T-helper 2 cell treated with Interferon-gamma antibody and Interleukin-4, amounts not matched to agents 5 μg/mL and 100 μg/mL, for 36 hours (primary cell): ENCODE measurements around the gene SPEM2.

Source experiments
- DNase-seq: peaks from one replicate; pipeline ENCODE4 v3.0.0; 2021; ENCODE audit warnings: low spot score
- H3K27ac Mint-ChIP-seq: one replicate; pipeline ENCODE4 v1.8.0; 2021; ENCODE audit warnings: mild to moderate bottlenecking, mixed read lengths
- H3K27me3 Mint-ChIP-seq: one replicate; pipeline ENCODE4 v1.8.0; 2021; ENCODE audit warnings: low read depth, mixed read lengths
- H3K36me3 Mint-ChIP-seq: one replicate; pipeline ENCODE4 v1.8.0; 2021; ENCODE audit warnings: low read depth, mixed read lengths
- H3K4me1 Mint-ChIP-seq: one replicate; pipeline ENCODE4 v1.8.0; 2021; ENCODE audit warnings: low read depth, mixed read lengths
- H3K4me3 Mint-ChIP-seq: one replicate; pipeline ENCODE4 v1.8.0; 2022; ENCODE audit warnings: mild to moderate bottlenecking, moderate library complexity, mixed read lengths
- H3K9me3 Mint-ChIP-seq: one replicate; pipeline ENCODE4 v1.8.0; 2021; ENCODE audit warnings: mixed read lengths

Gene SPEM2

DNA sequence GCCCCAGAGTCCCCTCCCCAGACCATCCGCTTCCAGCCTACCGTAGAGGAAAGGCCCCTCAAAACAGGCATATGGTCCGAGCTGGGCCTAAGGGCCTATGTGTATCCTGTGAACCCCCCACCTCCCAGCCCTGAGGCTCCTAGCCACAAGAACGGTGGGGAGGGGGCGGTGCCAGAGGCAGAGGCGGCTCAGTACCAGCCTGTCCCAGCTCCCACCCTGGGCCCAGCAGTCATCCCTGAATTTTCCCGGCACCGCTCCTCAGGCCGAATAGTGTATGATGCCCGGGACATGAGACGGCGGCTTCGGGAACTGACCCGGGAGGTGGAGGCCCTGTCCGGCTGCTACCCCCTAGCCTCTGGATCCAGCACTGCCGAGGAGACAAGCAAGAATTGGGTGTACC, 4.2 kb upstream of the SPEM2 start:
- DNase-seq = no peak
- Mint-ChIP-seq H3K9me3 (no peaks in the 10 kb centered on the region), H3K4me1 (no peaks in the 10 kb centered on the region), H3K36me3 (no peaks in the 10 kb centered on the region), H3K27ac (no peak overlapping the region), H3K27me3 (no peaks in the 10 kb centered on the region), H3K4me3 (no peak overlapping the region)

DNA sequence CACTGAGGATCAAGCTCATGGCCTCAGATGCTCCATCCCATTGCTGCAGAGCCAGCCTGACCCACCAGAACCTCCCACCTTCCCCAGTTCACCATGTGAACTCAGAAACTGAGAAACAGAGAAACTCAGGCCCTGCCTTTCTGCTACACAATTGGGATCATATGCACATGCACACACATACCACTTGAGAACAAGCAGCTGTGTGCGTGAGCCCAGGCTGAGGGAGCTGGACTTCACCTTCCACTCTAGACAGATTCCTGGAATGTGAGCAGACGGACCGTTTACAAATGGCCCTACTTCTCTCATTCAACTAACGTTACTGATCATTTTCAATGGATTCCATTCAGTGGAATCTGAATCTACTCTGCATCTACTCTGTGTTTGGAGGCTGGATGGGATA, 1.7 kb upstream of the SPEM2 start:
- no peaks in the 10 kb centered on the region for H3K27me3 Mint-ChIP-seq
- H3K9me3 Mint-ChIP-seq = no peaks in the 10 kb centered on the region
- H3K36me3 Mint-ChIP-seq = no peaks in the 10 kb centered on the region
- DNase-seq = no peak
- no peak overlapping the region for H3K27ac Mint-ChIP-seq
- no peaks in the 10 kb centered on the region for H3K4me1 Mint-ChIP-seq
- H3K4me3 Mint-ChIP-seq = no peak overlapping the region

DNA sequence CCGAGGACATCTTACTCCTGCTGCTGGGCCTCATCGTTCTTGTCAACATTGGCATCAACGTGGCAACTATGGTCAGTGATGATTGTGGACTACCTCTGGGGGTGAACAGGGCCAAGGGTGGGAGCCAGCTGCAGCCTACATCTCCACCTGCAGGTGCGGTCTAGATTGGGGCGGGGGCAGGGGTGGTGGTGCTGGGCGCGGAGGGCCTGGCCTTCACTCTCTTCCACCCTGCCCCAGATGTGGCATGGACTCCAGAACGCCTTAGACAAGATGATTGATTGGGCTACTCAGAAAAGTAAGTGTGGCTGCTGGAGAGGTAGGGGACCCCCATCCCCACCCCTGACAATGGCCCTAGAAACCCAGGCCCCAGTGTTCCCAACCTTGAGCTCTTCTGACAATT, 340 bp downstream of the SPEM2 start:
- Mint-ChIP-seq H3K9me3 (no peaks in the 10 kb centered on the region), H3K36me3 (no peaks in the 10 kb centered on the region), H3K27me3 (no peaks in the 10 kb centered on the region), H3K4me1 (no peaks in the 10 kb centered on the region), H3K27ac (no peak overlapping the region), H3K4me3 (no peak overlapping the region)
- no peak for DNase-seq

DNA sequence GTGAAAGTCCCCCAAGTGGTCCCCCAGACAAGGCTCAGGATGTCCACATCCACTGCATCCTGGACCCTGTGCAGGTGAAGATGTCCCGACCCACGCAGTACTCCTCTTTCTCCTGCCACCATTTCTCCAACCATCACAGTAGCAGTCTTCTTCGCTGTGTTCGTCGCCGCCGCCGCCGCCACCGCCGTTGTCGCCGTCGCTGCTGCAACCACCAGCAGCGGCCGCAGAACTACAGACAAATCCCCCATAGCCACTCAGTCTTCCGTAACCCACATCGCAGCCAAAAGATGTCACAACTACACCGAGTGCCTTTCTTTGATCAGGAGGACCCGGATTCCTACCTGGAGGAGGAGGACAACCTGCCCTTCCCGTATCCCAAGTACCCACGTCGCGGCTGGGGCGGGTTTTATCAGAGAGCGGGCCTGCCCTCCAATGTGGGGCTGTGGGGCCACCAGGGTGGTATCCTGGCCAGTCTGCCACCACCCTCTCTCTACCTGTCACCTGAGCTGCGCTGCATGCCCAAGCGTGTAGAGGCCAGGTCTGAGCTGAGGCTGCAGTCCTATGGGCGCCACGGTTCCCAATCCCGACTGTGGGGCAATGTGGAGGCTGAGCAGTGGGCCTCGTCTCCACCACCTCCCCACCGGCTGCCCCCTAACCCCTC, 917 bp downstream of the SPEM2 start:
- Mint-ChIP-seq H3K4me1 (no peaks in the 10 kb centered on the region), H3K4me3 (no peak overlapping the region), H3K9me3 (no peaks in the 10 kb centered on the region), H3K27me3 (no peaks in the 10 kb centered on the region), H3K36me3 (no peaks in the 10 kb centered on the region), H3K27ac (no peak overlapping the region)
- no peak for DNase-seq

DNA sequence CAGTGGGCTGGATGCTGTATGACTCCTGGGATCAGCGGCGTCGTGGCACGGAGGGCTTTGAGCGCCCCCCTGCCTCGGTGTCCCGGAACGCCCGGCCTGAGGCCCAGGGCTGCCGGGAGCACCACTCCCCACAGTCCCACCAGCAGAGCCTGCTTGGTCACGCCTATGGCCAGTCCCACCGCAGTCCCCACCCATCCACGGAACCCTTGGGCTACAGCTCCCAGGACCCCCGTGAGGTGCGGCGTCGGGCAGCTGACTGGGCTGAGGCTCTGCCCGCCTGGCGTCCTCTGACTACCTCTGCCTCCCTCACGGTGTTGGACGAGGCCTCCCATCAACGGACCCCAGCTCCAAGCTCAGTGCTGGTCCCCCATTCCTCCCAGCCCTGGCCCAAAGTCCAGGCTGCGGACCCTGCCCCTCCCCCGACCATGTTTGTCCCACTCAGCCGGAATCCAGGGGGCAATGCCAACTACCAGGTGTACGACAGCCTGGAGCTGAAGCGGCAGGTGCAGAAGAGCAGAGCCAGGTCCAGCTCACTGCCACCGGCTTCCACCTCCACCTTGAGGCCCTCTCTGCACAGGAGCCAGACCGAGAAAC, 1.6 kb downstream of the SPEM2 start:
- Mint-ChIP-seq H3K36me3 (no peaks in the 10 kb centered on the region), H3K4me3 (no peak overlapping the region), H3K9me3 (no peaks in the 10 kb centered on the region), H3K4me1 (no peaks in the 10 kb centered on the region), H3K27ac (no peak overlapping the region), H3K27me3 (no peaks in the 10 kb centered on the region)
- no peak for DNase-seq

DNA sequence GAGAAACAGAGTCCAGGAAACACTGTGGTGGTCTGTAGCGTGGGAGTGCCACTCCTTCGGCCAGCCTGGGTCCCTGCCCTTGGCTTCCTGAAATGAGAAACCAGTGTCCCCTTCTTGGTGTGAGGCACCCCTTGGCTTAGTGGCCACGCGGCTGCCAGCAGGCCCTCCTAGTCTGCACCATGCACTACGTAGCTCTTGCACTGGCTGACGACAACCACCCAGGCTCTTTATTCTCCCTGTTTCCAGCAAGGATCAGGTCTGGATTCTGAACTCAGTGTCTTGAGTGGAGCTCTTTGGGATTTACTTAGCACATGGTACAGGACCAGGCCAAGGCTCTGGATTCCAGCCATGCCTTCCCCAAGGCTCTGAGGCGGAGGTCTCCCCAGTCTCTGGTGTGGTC, 2.1 kb downstream of the SPEM2 start:
- H3K36me3 Mint-ChIP-seq = no peaks in the 10 kb centered on the region
- H3K4me3 Mint-ChIP-seq = no peak overlapping the region
- no peaks in the 10 kb centered on the region for H3K9me3 Mint-ChIP-seq
- no peaks in the 10 kb centered on the region for H3K27me3 Mint-ChIP-seq
- H3K27ac Mint-ChIP-seq = no peak overlapping the region
- no peak for DNase-seq
- H3K4me1 Mint-ChIP-seq = no peaks in the 10 kb centered on the region

DNA sequence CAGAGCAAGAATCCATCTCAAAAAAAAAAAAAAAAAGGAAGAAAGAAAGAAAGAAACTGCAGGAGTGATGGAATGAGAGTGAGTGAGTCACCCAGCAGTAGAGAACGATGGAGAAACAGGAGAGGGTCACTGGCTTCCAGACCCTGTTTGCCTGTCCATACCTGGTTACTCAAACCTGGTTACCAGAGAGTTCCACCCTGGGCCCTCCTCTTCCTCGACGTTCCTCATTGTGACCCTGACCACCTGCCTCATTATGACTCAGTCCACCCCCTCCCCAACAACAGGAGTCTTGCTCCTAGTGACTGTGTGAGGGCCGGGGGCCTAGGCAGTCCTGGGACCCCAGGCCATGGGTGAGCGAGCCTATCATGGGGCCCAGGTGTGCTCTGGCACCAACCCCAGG, 3.1 kb downstream of the SPEM2 start, which contains the start of gene SPEM3:
Gene SPEM3 (plus strand): TSS at position 301 of the 400 bp plus-strand sequence. CDS start 46 bp downstream, at position 347.
- Mint-ChIP-seq H3K36me3 (no peaks in the 10 kb centered on the region), H3K4me1 (no peaks in the 10 kb centered on the region), H3K9me3 (no peaks in the 10 kb centered on the region), H3K4me3 (no peak within 1 kb of the TSS), H3K27me3 (no peaks in the 10 kb centered on the region), H3K27ac (no peak within 1 kb of the TSS)
- no peak for DNase-seq

DNA sequence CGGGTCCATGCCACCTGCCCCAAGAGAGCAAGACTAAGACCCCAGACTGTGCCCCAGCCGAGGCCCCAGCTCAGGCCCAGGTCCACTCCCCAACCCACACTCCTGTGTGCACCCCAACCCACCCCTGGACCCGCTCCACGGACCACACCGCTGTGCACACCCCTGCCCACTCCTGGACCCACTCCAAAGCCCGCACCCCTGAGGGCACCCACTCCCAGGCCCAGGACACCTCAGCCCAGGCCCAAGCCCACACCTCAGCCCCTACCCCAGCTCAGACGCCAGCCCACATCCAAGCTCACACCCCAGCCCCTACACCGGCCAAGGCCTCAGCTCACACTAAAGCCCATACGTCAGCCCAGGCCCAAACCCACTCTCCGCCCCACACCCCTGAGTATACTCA, 4.3 kb downstream of the SPEM2 start:
- DNase-seq = no peak
- Mint-ChIP-seq H3K4me3 (no peak overlapping the region), H3K9me3 (no peaks in the 10 kb centered on the region), H3K36me3 (no peaks in the 10 kb centered on the region), H3K27me3 (no peaks in the 10 kb centered on the region), H3K27ac (no peak overlapping the region), H3K4me1 (no peaks in the 10 kb centered on the region)

DNA sequence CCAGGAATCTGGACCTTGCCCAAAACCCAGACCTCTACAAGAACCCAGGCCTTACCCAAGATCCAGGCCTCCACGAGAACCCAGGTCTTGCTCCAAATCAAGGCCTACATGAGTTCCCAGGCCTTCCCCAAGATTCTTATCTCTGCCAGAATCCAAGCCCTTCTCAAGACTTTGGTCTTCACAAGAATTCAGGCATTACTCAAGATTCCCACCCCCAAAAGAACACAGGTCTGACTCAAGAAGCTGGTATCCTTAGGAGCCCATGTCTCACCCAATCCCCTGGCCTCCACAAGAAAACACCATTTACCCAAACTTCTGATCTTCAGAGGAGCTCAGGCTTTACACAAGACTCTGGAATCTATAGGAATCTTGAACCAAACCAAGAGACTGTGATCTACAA, 5.8 kb downstream of the SPEM2 start:
- no peak overlapping the region for H3K27ac Mint-ChIP-seq

DNA sequence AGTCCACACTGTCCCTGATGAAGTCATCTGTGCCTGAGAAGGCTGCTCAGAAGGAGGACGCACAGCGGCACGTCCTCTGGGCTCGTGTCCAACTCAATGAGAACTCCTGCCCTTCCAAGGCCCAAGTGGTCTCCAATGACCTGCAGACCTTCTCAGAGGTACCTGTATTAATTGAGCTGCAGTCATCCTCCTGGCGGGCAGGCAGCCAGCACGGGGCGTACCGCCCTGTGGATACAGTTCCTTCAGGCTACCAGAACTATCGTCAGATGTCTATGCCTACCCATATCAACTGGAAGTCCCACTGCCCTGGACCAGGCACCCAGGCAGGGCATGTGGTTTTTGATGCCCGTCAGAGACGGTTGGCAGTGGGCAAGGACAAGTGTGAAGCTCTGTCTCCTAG, 6.9 kb downstream of the SPEM2 start:
- H3K9me3 Mint-ChIP-seq = no peaks in the 10 kb centered on the region
- H3K4me3 Mint-ChIP-seq = no peak overlapping the region
- H3K27me3 Mint-ChIP-seq = no peaks in the 10 kb centered on the region
- no peak for DNase-seq
- H3K4me1 Mint-ChIP-seq = peaks cover 5% of the 10 kb centered on the region
- peaks cover 2% of the 10 kb centered on the region for H3K36me3 Mint-ChIP-seq
- H3K27ac Mint-ChIP-seq = no peak overlapping the region

More for the DNA sequence above, 5.8 kb downstream of the SPEM2 start:
- no peak for DNase-seq
- Mint-ChIP-seq H3K4me3 (no peak overlapping the region), H3K4me1 (peaks cover under 1% of the 10 kb centered on the region), H3K27me3 (no peaks in the 10 kb centered on the region), H3K36me3 (no peaks in the 10 kb centered on the region), H3K9me3 (no peaks in the 10 kb centered on the region)

DNA sequence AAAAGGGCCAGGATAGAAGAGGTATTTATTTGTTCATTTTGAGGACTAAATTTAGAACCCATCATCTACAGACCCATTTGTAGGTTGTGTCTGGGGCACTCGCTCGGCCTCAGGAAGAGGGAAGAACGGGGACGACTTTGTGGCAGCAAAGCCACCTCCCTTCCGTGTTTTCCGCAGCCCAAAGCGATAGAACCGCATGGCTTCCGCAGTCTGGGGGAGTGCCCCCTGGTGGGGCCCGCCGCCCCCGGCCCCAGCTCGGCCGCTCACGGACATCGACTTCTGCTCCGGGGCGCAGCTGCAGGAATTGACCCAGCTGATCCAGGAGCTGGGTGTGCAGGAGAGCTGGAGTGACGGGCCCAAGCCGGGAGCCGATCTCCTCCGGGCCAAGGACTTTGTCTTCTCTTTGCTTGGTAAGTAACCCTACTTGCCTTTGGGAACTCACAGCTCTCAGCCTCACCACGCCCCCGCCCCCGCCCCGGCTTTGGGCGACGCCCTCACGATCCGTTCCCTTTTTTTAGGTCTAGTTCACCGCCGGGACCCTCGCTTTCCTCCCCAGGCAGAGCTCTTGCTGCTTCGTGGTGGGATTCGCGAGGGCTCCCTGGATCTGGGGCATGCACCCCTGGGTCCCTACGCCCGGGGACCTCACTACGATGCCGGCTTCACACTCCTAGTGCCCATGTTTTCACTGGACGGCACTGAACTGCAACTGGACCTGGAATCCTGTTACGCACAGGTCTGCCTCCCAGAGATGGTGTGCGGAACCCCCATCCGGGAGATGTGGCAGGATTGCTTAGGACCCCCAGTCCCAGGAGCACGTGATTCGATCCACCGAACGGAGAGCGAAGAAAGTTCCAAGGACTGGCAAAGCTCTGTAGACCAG, 10.5 kb downstream of the SPEM2 start:
- H3K27ac Mint-ChIP-seq = peak overlapping the region; percentile 96
- H3K36me3 Mint-ChIP-seq = peaks cover 15% of the 10 kb centered on the region
- DNase-seq = peak; percentile 71
- peaks cover 24% of the 10 kb centered on the region for H3K27me3 Mint-ChIP-seq
- H3K9me3 Mint-ChIP-seq = no peaks in the 10 kb centered on the region
- peaks cover 27% of the 10 kb centered on the region for H3K4me1 Mint-ChIP-seq
- H3K4me3 Mint-ChIP-seq = peak overlapping the region; percentile 92

DNA sequence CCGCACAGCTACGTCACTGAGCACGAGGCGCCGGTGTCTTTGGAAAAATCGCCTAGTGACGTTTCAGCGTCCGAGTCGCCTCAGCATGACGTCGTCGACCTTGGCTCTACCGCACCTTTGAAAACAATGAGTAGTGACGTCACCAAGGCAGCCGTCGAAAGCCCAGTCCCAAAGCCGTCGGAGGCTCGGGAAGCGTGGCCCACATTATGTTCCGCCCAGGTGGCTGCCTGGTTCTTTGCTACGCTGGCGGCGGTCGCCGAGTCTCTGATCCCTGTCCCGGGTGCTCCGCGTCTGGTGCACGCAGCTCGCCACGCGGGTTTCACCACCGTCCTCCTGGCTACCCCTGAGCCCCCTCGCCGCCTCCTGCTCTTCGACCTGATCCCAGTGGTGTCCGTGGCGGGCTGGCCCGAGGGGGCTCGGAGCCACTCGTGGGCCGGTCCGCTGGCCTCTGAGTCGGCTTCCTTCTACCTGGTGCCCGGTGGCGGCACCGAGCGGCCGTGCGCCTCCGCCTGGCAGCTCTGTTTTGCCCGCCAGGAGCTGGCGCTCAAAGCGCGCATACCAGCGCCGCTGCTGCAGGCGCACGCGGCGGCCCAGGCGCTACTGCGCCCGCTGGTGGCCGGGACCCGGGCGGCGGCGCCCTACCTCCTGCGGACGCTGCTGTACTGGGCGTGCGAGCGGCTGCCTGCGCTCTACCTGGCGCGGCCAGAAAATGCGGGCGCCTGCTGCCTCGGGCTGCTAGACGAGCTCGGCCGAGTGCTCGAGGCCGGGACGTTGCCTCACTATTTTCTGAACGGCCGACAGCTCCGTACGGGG, 11.3 kb downstream of the SPEM2 start:
- H3K4me1 Mint-ChIP-seq = peaks cover 27% of the 10 kb centered on the region
- H3K27ac Mint-ChIP-seq = peak overlapping the region; percentile 96
- peak; percentile 86 for DNase-seq
- H3K4me3 Mint-ChIP-seq = peak overlapping the region; percentile 92
- H3K27me3 Mint-ChIP-seq = peaks cover 29% of the 10 kb centered on the region
- H3K36me3 Mint-ChIP-seq = peaks cover 15% of the 10 kb centered on the region
- no peaks in the 10 kb centered on the region for H3K9me3 Mint-ChIP-seq

DNA sequence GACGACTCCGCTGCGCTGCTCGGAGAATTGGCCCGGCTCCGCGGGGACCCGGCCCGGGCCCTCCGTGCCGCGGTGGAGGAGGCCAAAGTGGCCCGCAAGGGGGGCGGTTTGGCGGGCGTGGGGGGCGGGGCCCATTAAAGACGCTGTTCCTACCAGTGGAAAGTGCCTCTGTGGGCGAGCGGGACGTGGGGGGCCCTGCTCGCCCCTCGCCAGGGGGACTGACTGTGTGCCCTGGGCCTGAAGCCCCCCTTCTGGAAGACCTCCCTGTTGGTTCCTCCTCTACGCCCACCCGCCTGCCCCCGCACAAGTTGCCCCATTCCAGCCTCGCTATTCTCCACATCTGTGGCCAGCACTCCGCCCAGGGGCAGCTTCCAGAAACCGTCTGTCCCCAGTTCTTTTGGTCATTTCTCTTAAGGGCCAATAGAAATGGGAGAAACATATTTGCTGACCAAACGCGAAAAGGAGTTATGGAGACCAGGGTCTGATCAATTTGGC, 12.0 kb downstream of the SPEM2 start:
- Mint-ChIP-seq H3K27ac (peak overlapping the region; percentile 74), H3K9me3 (no peaks in the 10 kb centered on the region), H3K27me3 (peaks cover 33% of the 10 kb centered on the region), H3K4me3 (peak overlapping the region; percentile 92), H3K36me3 (peaks cover 15% of the 10 kb centered on the region), H3K4me1 (peaks cover 27% of the 10 kb centered on the region)
- DNase-seq = no peak
